Activated CD8-positive, alpha-beta memory T cell treated with anti-CD3 and anti-CD28 coated beads, Interleukin-2, amount 50 U/mL, for 1 hour (primary cell): Measurements from ENCODE around the gene FIBP.
A peak's percentile ranks its signal among the peaks of the same experiment; 100 is the strongest.

Experiments
- DNase-seq: peaks from one replicate; pipeline ENCODE4 v3.0.0-alpha.2; 2020; ENCODE audit errors: extremely low read depth

FIBP gene

GRCh38 chr11:65891219-65892136 is 3.2 kb upstream of the FIBP start:
- DNase-seq = no peak

GRCh38 chr11:65890324-65891218 is 2.3 kb upstream of the FIBP start, which contains the start of gene CCDC85B:
CCDC85B (plus strand) TSS chr11:65890673; CDS start chr11:65890784, 111 bp downstream.
- DNase-seq = peak; percentile 93

GRCh38 chr11:65887723-65888162 is 528 bp downstream of the FIBP start:
- DNase-seq = no peak

GRCh38 chr11:65886826-65887722 is 1.2 kb downstream of the FIBP start:
- no peak for DNase-seq

GRCh38 chr11:65885808-65886536 is 2.3 kb downstream of the FIBP start:
- no peak for DNase-seq

- DNase-seq = no peak
Measured at GRCh38 chr11:65885231-65885630, 3.0 kb downstream of the FIBP start.

GRCh38 chr11:65884716-65885092 is 3.6 kb downstream of the FIBP start:
- no peak for DNase-seq

- DNase-seq = no peak
Measured at GRCh38 chr11:65883786-65884715, 4.2 kb downstream of the FIBP start.

GRCh38 chr11:65883058-65883761 is 5.1 kb downstream of the FIBP start:
- no peak for DNase-seq

- DNase-seq = no peak
Measured at GRCh38 chr11:65882120-65883057, 5.9 kb downstream of the FIBP start.

GRCh38 chr11:65880844-65881421 is 7.3 kb downstream of the FIBP start:
- no peak for DNase-seq

- no peak for DNase-seq
Measured at GRCh38 chr11:65880027-65880426, 8.2 kb downstream of the FIBP start.

GRCh38 chr11:65879617-65880016 is 8.7 kb downstream of the FIBP start, which contains the start of gene CTSW:
CTSW (plus strand) TSS chr11:65879837; CDS start chr11:65879855, 18 bp downstream.
- DNase-seq = no peak

GRCh38 chr11:65873318-65874156 is 14.7 kb downstream of the FIBP start:
- DNase-seq = peak; percentile 81

- DNase-seq = no peak
Measured at GRCh38 chr11:65872586-65873317, 15.5 kb downstream of the FIBP start, which contains the start of gene EFEMP2. EFEMP2 (minus strand) TSS chr11:65872800; CDS start chr11:65872354, 446 bp downstream.
